Glutamatergic neuron (in vitro differentiated cells): Measurements from ENCODE around the gene ARHGAP9. TPM values are rescaled to one million over a fixed set of nuclear protein-coding genes. Genes with fewer than 3 reads are reported as not detected.
"Not testable (repeated sequence)": the region's sequence is repeated elsewhere in the genome, so short reads cannot be mapped to it uniquely, and the experiment has no call there.

Experiments used
- DNase-seq: peaks from one replicate; pipeline ENCODE4 v3.0.0; 2022
- H3K27ac Mint-ChIP-seq: one replicate; pipeline ENCODE4 v1.8.0; 2020; ENCODE audit warnings: mild to moderate bottlenecking, mixed read lengths, inconsistent platforms; ENCODE audit not compliant: unreplicated experiment
- H3K27me3 Mint-ChIP-seq: one replicate; pipeline ENCODE4 v1.8.0; 2020; ENCODE audit warnings: mild to moderate bottlenecking, moderate library complexity, mixed read lengths, inconsistent platforms; ENCODE audit not compliant: unreplicated experiment
- H3K36me3 Mint-ChIP-seq: one replicate; pipeline ENCODE4 v1.8.0; 2020; ENCODE audit warnings: mild to moderate bottlenecking, mixed read lengths, inconsistent platforms; ENCODE audit not compliant: unreplicated experiment
- H3K4me1 Mint-ChIP-seq: one replicate; pipeline ENCODE4 v1.8.0; 2020; ENCODE audit warnings: mild to moderate bottlenecking, low read depth, mixed read lengths, inconsistent platforms; ENCODE audit not compliant: unreplicated experiment
- H3K4me3 Mint-ChIP-seq: one replicate; pipeline ENCODE4 v1.8.0; 2020; ENCODE audit warnings: mild to moderate bottlenecking, mixed read lengths, inconsistent platforms; ENCODE audit not compliant: unreplicated experiment
- H3K9me3 Mint-ChIP-seq: one replicate; pipeline ENCODE4 v1.8.0; 2020; ENCODE audit warnings: mild to moderate bottlenecking, moderate library complexity, mixed read lengths, inconsistent platforms; ENCODE audit not compliant: unreplicated experiment
- CTCF ChIP-seq: fragments of 200-600 bp; sonication (generic); IDR thresholded peaks from one replicate; pipeline ENCODE4 v1.5.0; 2021; ENCODE audit not compliant: partially characterized antibody, unreplicated experiment
- total RNA-seq: library from RNA; stranded (reverse); fragmentation: NEBNext Ultra II Directional; extraction: Animal tissue kit (Norgen Biotek cat#: 25700); gene quantifications from one replicate; pipeline ENCODE4 v1.2.1, GENCODE V29; 2021; ENCODE audit not compliant: unreplicated experiment

Gene ARHGAP9
- total RNA-seq, 1 donor from 2014 or later = 52.0 TPM

GRCh38 chr12:57446292-57446960 lies 33.2 kb downstream of the ARHGAP9 start:
- H3K27me3 Mint-ChIP-seq = peaks cover 4% of the 10 kb centered on the region
- no peak overlapping the region for H3K27ac Mint-ChIP-seq
- no peaks in the 10 kb centered on the region for H3K4me1 Mint-ChIP-seq
- peaks cover 6% of the 10 kb centered on the region for H3K9me3 Mint-ChIP-seq
- no peak for TF ChIP-seq CTCF
- peaks cover 13% of the 10 kb centered on the region for H3K36me3 Mint-ChIP-seq
- no peak for DNase-seq
- no peak overlapping the region for H3K4me3 Mint-ChIP-seq

- peaks cover 2% of the 10 kb centered on the region for H3K27me3 Mint-ChIP-seq
- peaks cover 5% of the 10 kb centered on the region for H3K9me3 Mint-ChIP-seq
- no peak overlapping the region for H3K27ac Mint-ChIP-seq
- no peak for DNase-seq
- TF ChIP-seq CTCF = no peak
- H3K36me3 Mint-ChIP-seq = peaks cover 4% of the 10 kb centered on the region
- H3K4me1 Mint-ChIP-seq = no peaks in the 10 kb centered on the region
- H3K4me3 Mint-ChIP-seq = no peak overlapping the region
These were observed 34.9 kb downstream of the ARHGAP9 start for GRCh38 chr12:57444744-57445143.

- not testable (repeated sequence) for H3K36me3 Mint-ChIP-seq, DNase-seq, H3K4me1 Mint-ChIP-seq, H3K27ac Mint-ChIP-seq, H3K9me3 Mint-ChIP-seq, H3K4me3 Mint-ChIP-seq, H3K27me3 Mint-ChIP-seq
These were observed 35.3 kb downstream of the ARHGAP9 start for GRCh38 chr12:57444337-57444736.

GRCh38 chr12:57441846-57442427 lies 37.7 kb downstream of the ARHGAP9 start:
- DNase-seq = no peak
- TF ChIP-seq CTCF = no peak
- no peaks in the 10 kb centered on the region for H3K4me1 Mint-ChIP-seq
- H3K9me3 Mint-ChIP-seq = peaks cover 3% of the 10 kb centered on the region
- peaks cover 4% of the 10 kb centered on the region for H3K36me3 Mint-ChIP-seq
- H3K27ac Mint-ChIP-seq = no peak overlapping the region
- H3K27me3 Mint-ChIP-seq = peaks cover 2% of the 10 kb centered on the region
- H3K4me3 Mint-ChIP-seq = no peak overlapping the region

GRCh38 chr12:57441393-57441792 lies 38.3 kb downstream of the ARHGAP9 start:
- not testable (repeated sequence) for H3K27ac Mint-ChIP-seq, H3K9me3 Mint-ChIP-seq, H3K4me3 Mint-ChIP-seq, H3K36me3 Mint-ChIP-seq, H3K4me1 Mint-ChIP-seq, DNase-seq, H3K27me3 Mint-ChIP-seq

GRCh38 chr12:57439762-57440266 lies 39.9 kb downstream of the ARHGAP9 start:
- peaks cover 4% of the 10 kb centered on the region for H3K36me3 Mint-ChIP-seq
- no peak for TF ChIP-seq CTCF
- H3K4me1 Mint-ChIP-seq = no peaks in the 10 kb centered on the region
- no peak for DNase-seq
- no peaks in the 10 kb centered on the region for H3K9me3 Mint-ChIP-seq
- H3K27me3 Mint-ChIP-seq = no peaks in the 10 kb centered on the region
- H3K4me3 Mint-ChIP-seq = no peak overlapping the region
- no peak overlapping the region for H3K27ac Mint-ChIP-seq
